HTR-8/SVneo (cell line): Measurements from ENCODE around the gene SLC38A6.
A peak's percentile ranks its signal among the peaks of the same experiment; 100 is the strongest.

ENCODE experiments used
- DNase-seq: peaks from one replicate; pipeline ENCODE4 v3.0.0; 2011; ENCODE audit warnings: low spot score, mixed read lengths; ENCODE audit not compliant: insufficient read length
- FAIRE-seq: peaks from 2 replicates; lab custom pipeline; 2011; peaks lifted over from hg19 to GRCh38; lab: Jason Lieb, UNC

SLC38A6 gene

DNA sequence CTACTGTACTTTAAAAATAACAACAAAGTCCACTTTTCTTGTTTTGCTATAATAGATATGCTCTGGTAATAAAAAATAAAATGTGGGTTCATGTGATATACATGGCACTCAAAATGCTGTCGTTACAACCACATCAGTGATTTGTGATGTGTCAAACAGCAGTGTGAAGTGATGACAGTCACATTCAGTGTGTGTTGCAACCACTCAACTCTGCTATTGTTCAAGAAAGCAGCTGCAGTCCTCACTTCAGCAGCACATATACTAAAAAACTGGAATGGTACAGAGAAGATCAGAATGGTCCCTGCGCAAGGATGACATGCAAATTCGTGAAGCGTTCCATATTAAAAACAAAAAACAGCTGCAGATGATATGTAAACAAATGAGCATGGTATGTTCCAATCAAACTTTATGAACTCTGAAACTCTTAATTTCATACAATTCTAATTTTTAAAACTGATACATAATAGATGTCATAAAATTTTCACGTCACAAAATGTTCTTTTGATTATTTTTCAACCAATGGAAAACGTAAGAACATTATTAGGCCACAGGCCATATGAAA, 6.9 kb upstream of the SLC38A6 start:
- DNase-seq (no peak), FAIRE-seq (peak; percentile 99)

DNA sequence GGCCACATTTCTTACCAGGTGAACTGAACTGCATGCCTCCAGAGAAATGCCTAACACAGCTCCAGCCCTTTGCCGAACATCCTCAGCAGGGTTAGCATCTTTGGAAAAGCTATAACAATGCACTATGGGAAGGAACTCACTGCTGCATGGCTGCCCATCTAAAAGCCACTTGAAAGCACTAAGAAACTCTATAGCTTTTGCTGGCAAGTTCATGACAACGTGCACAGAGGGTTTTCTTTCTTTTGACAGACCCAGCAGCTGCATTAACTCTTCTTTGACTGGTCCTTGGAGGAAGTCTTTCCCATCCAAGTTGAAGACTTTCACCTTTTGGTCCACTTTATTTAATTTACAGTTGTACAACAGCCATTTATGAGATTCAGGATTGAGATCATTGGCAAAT, 5.5 kb upstream of the SLC38A6 start:
- DNase-seq (no peak), FAIRE-seq (no peak)

DNA sequence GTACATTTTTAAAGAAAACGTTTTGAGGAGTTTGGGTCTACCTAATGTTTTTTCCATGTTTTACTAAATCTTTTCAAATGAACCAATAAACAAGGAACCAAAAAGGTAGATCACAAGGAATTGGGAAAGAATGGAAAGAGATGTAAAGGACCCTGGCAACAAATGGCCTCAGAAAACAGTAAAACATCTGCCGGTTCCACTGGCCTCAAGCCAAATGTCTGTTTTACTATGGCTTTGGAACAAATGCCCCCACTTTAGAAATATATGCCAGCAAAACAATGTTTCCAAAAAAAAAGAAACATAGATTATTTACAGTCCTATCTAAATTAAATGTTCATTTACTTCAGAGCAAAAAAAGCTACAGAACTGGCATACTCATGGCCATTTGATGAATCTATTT, 3.2 kb upstream of the SLC38A6 start:
- DNase-seq: no peak

DNA sequence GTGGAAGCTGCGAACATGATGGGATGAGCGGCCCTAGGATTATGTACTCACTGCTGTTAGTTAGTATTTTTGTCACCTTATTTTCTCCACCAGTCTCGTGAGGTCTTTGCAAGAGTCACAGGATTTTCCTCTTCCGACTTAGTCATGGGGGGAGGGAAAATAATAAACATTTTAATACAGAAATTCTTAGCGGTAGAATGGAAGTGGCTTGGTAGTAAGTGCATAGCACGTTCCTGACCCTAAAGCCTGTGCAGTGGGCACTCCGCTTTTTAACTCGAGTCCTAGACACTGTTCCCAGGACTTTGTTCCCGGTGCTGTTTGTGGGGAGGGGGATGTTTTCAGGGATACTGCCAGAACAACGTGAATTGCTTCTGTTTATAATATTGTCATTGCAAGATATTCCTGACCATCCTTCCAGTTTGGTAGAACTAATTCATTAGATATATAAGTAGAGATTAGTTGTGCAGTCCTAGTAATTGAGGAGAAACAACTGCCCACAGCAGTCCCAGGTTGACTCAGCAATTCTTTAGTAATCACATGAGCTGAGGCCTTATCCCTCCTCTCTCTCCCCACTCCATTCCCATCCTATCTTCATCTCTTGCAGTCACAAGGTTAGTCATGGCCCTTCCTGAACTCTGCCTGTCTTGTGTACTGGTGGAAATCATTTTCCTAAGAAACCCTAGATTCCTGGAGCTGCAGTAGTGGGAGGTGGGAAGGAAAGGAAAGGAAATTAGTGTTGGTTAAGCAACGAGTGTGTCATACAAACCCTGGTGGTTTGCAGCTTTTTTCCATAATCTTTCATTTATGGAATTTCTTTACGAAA, 799 bp downstream of the SLC38A6 start:
- FAIRE-seq: no peak
- peak; percentile 82 for DNase-seq

More for the DNA sequence above, 3.2 kb upstream of the SLC38A6 start:
- FAIRE-seq: no peak

DNA sequence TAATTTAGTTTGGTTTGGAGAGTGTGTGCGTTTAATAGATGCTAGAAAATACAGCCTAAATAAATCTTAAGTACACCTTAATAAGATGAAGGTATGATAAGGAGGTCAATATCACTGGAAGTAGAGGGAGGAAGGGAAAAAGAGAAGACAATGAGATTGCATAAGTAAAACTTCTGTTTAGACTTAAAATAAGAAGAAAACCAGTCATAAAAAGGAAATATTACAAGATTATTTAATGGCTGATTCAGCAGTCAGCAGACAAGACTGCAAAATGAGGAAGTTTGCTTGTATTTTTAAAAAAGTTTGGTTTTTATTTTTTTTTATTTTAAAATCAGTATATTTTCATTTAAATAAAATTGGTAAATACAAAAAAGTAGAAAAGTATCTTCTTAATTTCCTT, 3.2 kb downstream of the SLC38A6 start:
- DNase-seq (no peak), FAIRE-seq (peak; percentile 83)

DNA sequence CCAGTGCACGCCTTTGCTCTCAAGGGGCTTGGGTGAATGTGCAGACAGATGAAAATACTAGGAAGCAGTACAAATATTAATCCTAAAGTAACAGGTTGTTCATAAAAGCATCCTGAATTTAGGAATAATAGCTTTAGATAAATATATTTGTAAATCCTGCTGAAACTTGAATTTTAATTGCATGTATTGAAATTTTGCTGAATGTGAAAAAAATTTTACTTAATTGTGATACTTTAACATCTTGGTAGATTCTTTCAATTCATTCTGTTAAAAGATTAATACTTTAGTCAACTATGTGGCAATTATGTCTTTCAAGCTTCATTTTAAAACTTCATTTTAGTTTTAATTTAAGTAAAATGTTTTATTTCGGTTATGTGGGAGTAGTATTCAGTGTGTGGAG, 5.5 kb downstream of the SLC38A6 start:
- FAIRE-seq: no peak

DNA sequence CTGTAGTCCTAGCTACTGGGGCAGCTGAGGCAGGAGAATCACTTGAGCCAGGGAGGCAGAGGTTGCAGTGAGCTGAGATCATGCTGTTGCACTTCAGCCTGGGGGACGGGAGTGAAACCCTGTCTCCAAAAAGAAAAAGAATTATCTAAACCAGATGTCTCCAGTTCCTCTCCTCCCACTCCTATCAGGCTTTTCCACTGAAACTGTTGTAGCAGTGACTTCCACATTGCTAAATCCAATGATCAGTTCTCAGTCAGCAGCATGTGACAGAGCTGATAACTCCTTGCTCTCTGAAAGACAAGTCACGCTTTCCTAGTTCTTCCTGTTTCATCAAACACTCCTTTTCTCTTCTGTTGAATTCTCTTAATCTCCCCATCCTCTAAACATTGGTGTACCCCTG, 8.6 kb downstream of the SLC38A6 start:
- FAIRE-seq: no peak
- DNase-seq: no peak

More for the DNA sequence above, 5.5 kb downstream of the SLC38A6 start:
- no peak for DNase-seq

DNA sequence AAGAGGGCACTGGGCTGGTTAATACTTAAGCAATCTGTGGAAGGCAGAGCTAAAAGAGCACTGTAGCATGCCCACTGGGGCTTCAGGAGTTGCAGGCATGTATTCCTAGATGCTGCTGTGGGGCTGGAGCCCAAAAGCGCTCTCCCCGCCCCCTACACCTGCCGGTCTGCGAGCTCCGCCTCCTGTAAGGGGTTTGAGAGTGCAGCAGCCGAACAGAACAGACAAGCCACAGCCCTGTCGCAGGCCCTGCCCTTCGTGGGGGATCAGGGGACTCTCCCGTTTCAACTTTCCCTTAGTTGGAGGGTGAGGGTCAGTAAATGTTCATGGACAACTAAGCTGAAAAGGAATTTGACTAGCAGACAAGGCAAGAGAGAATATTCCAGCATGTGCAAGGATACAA, 17.6 kb downstream of the SLC38A6 start:
- DNase-seq (no peak), FAIRE-seq (no peak)

DNA sequence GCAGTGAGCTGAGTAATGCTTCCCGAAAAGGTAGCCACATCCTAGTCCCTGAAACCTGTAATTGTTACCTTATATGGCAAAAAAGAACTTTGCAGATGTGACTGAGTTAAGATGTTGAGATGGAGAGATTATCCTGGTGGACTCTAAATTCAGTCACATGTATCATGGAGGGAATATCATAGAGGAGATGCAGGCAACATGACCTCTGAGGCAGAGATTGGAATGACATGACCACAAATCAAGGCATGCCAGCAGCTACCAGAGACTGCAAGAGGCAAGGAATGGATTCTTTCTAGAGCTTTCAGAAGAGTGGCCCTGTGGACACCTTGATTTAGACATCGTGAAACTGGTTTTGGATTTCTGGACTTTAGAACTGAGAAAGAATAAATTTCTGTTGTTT, 18.5 kb downstream of the SLC38A6 start:
- no peak for DNase-seq
- FAIRE-seq: peak; percentile 89

DNA sequence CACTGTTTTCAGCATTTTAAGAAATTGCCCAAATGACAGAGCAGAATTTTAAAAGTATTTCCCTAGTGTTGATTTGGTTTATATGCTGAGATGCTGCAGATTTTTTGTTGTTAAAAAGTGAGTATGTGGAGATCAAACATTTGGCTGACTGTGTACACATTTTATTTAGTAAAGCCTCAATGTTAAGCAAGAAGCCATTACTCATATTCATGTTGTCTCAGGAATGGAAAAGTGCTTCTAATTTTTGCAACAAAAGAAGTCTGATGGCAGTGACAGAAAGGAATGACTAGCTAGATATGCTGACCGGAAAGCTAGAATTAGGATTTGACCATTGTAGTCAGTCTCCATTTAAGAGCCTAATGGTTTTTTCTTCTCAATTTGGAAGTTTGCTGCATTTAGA, 22.5 kb downstream of the SLC38A6 start:
- FAIRE-seq (peak; percentile 90), DNase-seq (no peak)

DNA sequence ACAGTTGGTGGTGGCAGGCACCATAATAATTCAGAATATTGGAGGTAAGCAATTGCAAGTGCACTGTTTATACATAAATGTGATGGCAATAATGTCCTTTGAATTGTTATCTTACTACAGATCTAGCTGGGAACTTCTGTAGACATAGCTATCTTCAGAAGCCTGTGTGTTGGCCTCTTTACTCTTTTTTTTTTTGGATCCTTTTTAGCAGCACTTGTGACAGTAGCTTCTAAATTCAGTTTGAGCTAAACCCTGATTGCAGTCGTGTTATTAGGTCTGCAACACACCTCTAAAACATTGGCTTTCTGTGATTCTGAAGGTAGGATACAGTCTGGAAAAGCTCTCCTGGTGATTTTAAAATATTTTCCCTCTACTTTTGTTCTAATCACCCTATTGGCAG, 38.5 kb downstream of the SLC38A6 start:
- no peak for DNase-seq
- no peak for FAIRE-seq

DNA sequence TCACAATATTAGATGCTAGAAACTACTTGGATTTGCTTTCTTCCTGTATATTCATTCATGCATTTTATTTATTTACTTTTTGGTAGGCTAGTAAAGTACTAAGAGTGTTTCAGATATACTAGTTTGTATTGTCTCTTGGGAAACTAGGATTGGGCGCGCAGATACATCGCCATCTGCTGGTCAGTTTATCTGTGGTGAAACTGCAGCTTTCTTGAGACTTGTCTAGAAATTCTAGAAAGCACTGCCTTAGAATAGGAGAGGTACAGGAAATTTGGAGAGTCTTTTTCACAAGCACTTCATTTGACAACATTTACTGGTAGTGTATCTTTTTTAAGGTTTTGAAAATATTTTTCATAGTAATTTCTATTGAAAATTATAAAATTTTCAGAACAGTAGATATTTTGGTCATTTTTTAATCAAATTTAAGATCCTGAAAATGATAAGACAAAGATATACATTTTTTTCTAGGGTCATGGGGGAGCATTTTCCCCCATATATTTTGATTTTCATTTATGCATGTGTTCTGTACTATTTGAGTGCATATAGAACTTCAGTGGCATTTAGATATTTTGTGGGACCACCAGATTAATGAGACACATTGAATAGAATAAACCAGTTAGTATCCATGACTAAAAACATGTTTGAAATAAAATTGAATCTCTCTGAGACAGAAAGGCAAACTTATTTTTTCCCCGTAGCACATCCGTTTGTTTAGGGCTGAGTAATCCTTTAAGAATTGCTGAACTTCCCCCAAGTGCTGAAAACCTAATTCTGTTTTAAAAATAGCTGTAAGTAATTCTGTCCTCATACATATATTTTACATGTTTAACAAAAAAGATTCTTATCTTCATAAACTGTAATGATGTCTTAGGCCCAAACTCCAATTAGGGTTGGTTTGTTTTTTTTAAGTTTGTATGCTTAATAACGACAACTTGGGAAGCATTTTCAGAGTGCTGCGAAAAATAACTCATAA, 44.5 kb downstream of the SLC38A6 start:
- FAIRE-seq (peak; percentile 97), DNase-seq (peak; percentile 88)

DNA sequence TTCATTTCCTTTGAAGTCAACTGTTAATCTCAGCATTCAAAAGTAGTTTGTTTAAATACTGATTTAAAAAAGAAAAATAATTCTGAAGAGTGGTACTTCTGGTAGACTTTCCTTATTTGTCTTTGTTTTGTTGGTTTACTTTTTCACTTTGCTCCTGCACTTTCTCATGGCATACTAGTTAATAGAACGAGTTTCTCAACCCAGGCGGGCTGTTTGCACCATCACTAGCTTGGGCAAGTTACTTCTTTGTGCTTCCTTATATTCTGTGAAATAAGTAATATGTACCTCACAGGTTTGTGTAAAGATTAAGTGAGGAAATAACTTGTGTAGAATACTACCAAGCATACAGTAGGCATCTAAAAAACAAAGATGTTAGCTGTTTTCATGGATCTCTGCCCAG, 45.5 kb downstream of the SLC38A6 start:
- no peak for DNase-seq
- peak; percentile 86 for FAIRE-seq

DNA sequence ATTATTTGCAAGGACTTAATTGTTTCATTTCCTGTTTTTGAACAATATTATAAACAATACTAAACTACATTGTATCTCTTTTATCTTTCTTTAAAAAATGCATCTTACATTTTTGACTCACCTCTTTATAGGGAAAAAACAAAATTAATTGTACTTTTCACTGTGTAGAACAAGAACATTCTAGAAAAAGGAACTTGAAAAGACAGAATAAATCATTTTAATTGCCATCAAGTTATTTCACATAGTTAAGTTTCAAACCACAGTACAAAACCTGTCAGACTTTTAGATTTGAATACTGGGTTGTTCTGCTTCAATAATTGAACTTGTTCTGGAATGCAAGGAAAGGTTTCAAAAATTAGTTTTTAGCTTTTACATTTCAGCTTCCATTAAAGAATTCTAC, 50.0 kb downstream of the SLC38A6 start:
- DNase-seq (no peak), FAIRE-seq (no peak)

DNA sequence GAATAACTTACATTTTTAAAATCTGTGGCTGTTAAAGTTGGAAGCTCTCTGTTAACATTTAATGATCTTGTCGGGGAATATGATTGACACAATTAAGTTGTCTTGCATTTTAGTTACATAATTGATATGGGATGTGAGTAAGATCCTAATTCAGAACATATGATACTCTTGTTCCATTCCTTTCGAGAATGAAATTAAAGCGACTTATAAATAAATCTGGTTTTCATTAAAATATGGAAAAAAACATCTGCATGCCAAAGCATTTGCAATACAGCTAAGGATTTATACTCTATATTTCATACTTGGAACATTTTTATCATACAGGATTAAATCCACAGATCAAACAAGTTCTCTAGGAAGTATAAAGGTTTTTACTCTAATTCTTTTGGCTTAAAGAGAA, 52.0 kb downstream of the SLC38A6 start:
- DNase-seq (no peak), FAIRE-seq (peak; percentile 78)

DNA sequence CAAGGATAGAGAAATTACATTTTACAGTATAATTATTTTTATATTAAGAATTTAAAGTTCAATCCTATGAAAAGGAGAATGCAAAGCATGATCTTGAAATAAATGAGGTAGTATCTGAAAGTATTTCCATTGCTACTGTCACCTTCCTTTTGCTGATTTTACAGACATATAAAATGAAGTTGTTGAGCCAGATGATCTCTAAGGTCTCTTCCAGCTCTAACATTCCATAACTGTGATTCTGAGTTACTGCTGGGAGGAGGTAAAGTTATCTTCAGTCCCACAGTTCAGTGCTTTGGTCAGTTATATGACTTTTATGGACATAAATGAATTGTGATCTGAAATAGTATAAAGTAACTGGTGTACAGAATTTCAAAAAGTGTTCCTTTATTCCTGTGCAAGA, 52.8 kb downstream of the SLC38A6 start:
- no peak for DNase-seq
- FAIRE-seq: peak; percentile 90

DNA sequence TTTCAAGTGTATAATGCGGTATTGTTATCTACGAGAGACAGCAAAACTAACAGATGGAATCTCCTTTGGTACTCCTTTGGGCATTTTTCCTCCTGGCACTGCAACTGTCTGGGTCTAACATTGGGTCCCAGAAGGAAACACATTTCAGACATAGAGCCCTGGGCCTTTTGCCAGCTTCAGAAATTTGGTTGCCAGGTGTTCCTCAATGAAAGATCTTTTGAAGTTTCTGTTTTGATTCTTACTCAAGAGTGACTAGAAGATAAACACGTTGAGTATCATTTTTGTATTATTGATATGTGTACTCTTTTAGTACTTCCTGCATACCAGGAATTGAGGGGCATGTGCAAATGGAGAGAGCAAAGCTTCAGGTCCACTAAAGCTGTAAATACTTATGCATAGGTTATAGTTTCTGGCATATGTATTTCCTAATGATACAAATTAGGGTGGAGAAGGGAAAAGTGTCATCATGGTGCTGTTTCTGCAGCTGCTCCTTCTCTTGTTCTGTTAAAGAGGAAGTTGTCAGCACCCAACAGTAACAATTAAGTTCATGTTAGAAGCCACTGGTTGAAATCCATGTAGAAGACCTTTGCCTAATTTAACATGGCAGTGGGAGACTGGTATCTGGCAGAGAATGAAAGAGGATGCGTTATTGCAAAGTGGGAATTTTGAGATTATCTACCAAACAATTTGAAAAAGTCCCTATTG, 53.5 kb downstream of the SLC38A6 start:
- DNase-seq (no peak), FAIRE-seq (peak; percentile 97)

DNA sequence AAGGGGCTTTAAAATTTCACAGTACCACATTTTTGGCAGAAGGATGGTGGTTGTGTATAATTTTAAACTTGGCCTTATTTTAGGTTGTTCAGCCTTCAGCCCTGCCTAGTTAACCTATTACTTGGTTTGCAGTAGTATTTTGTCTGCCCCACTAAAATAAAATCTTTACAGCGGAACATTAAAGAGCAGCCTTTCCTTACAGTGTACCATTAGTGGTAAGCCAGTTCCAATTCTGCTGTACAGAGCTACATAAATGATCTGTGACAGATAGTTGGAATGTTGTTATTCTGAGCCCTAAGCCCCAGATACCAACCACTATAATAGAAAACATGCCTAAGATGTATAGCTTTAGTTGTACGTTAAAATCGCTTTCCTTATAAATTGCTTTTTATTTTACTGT, 56.2 kb downstream of the SLC38A6 start:
- no peak for DNase-seq
- FAIRE-seq: peak; percentile 95

DNA sequence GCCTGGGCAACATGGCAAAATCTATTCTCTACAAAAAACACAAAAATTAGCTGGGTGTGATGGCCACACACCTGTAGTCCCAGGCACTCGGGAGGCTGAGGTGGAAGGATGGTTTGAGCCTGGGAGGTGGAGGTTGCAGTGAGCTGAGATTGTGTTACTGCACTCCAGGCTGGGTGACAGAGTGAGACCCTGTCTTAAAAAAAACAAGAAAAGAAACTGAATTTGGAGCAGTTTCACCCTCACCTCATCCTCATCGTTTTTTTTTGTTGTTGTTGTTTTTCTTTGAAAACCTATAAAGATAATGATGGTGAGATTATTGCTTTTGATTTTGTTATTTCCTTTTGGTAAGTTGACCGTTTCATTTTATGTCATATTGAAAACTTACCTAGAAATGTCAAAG, 60.7 kb downstream of the SLC38A6 start:
- FAIRE-seq: no peak

DNA sequence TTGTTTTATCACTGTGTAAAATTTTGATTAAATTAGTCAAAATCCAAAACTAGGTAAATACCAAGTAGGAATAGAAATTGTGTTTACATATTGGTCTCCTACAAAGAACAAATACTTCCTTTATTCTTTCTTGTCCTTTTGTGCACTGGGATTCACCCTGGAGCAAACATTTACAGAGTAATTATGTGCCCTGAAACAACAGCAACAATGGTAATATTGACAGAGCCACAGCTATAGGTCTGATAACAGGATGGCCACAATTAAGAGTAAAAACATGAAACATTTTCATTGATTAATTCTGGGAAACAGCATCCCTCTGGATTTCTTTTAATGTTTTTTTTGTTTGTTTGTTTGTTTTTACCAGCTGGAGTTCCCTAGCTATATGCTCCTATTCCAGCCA, 61.2 kb downstream of the SLC38A6 start:
- no peak for DNase-seq

More for the DNA sequence above, 60.7 kb downstream of the SLC38A6 start:
- DNase-seq: no peak

More for the DNA sequence above, 61.2 kb downstream of the SLC38A6 start:
- FAIRE-seq: no peak
